Measurements from ENCODE around the gene TEX19.
"Not testable (repeated sequence)": the region's sequence is repeated elsewhere in the genome, so short reads cannot be mapped to it uniquely, and the experiment has no call there.

The TEX19 gene

GRCh38 chr17:82351713-82352488 lies 7.1 kb upstream of the TEX19 start:
- no peak for TF ChIP-seq Cebpa-rat (IDR thresholded peaks at IDR 0.05)
- Histone ChIP-seq H3K36me3 (no peaks in the 10 kb centered on the region), H3K4me3 (no peak overlapping the region), H3K4me2 (peak overlapping the region; percentile 94), H3K27ac (peak overlapping the region; percentile 96), H3K9ac (peak overlapping the region; percentile 81), H3K9me3 (no peaks in the 10 kb centered on the region), H3K4me1 (peaks cover 82% of the 10 kb centered on the region), H3K27me3 (no peaks in the 10 kb centered on the region), H4K20me1 (no peaks in the 10 kb centered on the region; the same call in 1 of the 2 replicates)

GRCh38 chr17:82353484-82353883 lies 5.6 kb upstream of the TEX19 start:
- H3K27me3 ChIP-seq = no peaks in the 10 kb centered on the region
- H3K27ac ChIP-seq = no peak overlapping the region
- H3K9ac ChIP-seq = no peak overlapping the region
- no peaks in the 10 kb centered on the region for H3K36me3 ChIP-seq
- H3K4me2 ChIP-seq = peak overlapping the region; percentile 94
- no peaks in the 10 kb centered on the region; the same call in 1 of the 2 replicates for H4K20me1 ChIP-seq
- peaks cover 84% of the 10 kb centered on the region for H3K4me1 ChIP-seq
- H3K9me3 ChIP-seq = no peaks in the 10 kb centered on the region
- H3K4me3 ChIP-seq = no peak overlapping the region
- no peak for TF ChIP-seq Cebpa-rat (IDR thresholded peaks at IDR 0.05)

- H4K20me1 ChIP-seq = no peaks in the 10 kb centered on the region; the same call in 1 of the 2 replicates
- no peak overlapping the region for H3K27ac ChIP-seq
- no peaks in the 10 kb centered on the region for H3K36me3 ChIP-seq
- H3K4me2 ChIP-seq = peak overlapping the region; percentile 94
- H3K9ac ChIP-seq = no peak overlapping the region
- no peaks in the 10 kb centered on the region for H3K27me3 ChIP-seq
- H3K4me3 ChIP-seq = no peak overlapping the region
- TF ChIP-seq Cebpa-rat (IDR thresholded peaks at IDR 0.05) = no peak
- peaks cover 81% of the 10 kb centered on the region for H3K4me1 ChIP-seq
- H3K9me3 ChIP-seq = no peaks in the 10 kb centered on the region
Observed at GRCh38 chr17:82354804-82355308, 4.2 kb upstream of the TEX19 start.

GRCh38 chr17:82355770-82356427 lies 3.1 kb upstream of the TEX19 start:
- Histone ChIP-seq H3K4me2 (peak overlapping the region; percentile 14; the same call in 1 of the 2 replicates), H4K20me1 (no peaks in the 10 kb centered on the region; the same call in 1 of the 2 replicates), H3K27ac (no peak overlapping the region), H3K4me3 (no peak overlapping the region), H3K4me1 (peaks cover 71% of the 10 kb centered on the region), H3K27me3 (no peaks in the 10 kb centered on the region), H3K36me3 (no peaks in the 10 kb centered on the region), H3K9me3 (no peaks in the 10 kb centered on the region), H3K9ac (no peak overlapping the region)
- no peak for TF ChIP-seq Cebpa-rat (IDR thresholded peaks at IDR 0.05)

GRCh38 chr17:82356845-82357355 lies 2.1 kb upstream of the TEX19 start:
- Histone ChIP-seq H3K4me2 (no peak overlapping the region), H3K4me1 (peaks cover 61% of the 10 kb centered on the region), H3K9ac (no peak overlapping the region)

GRCh38 chr17:82357394-82357793 lies 1.7 kb upstream of the TEX19 start:
- Histone ChIP-seq H3K27me3 (no peaks in the 10 kb centered on the region), H4K20me1 (no peaks in the 10 kb centered on the region), H3K9ac (no peak overlapping the region), H3K9me3 (no peaks in the 10 kb centered on the region), H3K4me2 (no peak overlapping the region), H3K36me3 (no peaks in the 10 kb centered on the region), H3K27ac (no peak overlapping the region), H3K4me3 (no peak overlapping the region), H3K4me1 (peaks cover 56% of the 10 kb centered on the region)
- TF ChIP-seq Cebpa-rat (IDR thresholded peaks at IDR 0.05) = no peak

More at GRCh38 chr17:82356845-82357355, 2.1 kb upstream of the TEX19 start:
- no peaks in the 10 kb centered on the region for H3K9me3 ChIP-seq
- H4K20me1 ChIP-seq = no peaks in the 10 kb centered on the region
- TF ChIP-seq Cebpa-rat (IDR thresholded peaks at IDR 0.05) = no peak
- H3K4me3 ChIP-seq = no peak overlapping the region
- no peaks in the 10 kb centered on the region for H3K27me3 ChIP-seq
- no peaks in the 10 kb centered on the region for H3K36me3 ChIP-seq
- no peak overlapping the region for H3K27ac ChIP-seq

- H3K27ac ChIP-seq = not testable (repeated sequence)
Observed at GRCh38 chr17:82359451-82360074, 516 bp downstream of the TEX19 start.

GRCh38 chr17:82361885-82362633 lies 3.0 kb downstream of the TEX19 start:
- Histone ChIP-seq H3K36me3 (no peaks in the 10 kb centered on the region), H3K27me3 (no peaks in the 10 kb centered on the region), H3K27ac (no peak overlapping the region), H3K9me3 (no peaks in the 10 kb centered on the region), H3K4me2 (no peak overlapping the region), H4K20me1 (no peaks in the 10 kb centered on the region), H3K9ac (no peak overlapping the region), H3K4me1 (peaks cover 21% of the 10 kb centered on the region), H3K4me3 (no peak overlapping the region)
- no peak for TF ChIP-seq Cebpa-rat (IDR thresholded peaks at IDR 0.05)

More at GRCh38 chr17:82359451-82360074, 516 bp downstream of the TEX19 start:
- H3K9me3 ChIP-seq, H3K27me3 ChIP-seq, H3K9ac ChIP-seq, H3K36me3 ChIP-seq, H4K20me1 ChIP-seq, H3K4me3 ChIP-seq: not testable (repeated sequence)
- Histone ChIP-seq H3K4me1 (peaks cover 34% of the 10 kb centered on the region), H3K4me2 (peak overlapping the region; percentile 58)
